Stimulated activated CD4-positive, alpha-beta T cell treated with anti-CD3 and anti-CD28 coated beads, Interleukin-15, amount 100 ng/mL, for 48 hours (primary cell): ENCODE measurements around the gene PRICKLE4.
"Not testable (repeated sequence)": the region's sequence is repeated elsewhere in the genome, so short reads cannot be mapped to it uniquely, and the experiment has no call there.

ENCODE experiments used
- DNase-seq, 2 donors: peaks; one replicate each; pipeline ENCODE4 v3.0.0-alpha.2; 2020; ENCODE audit warnings: low read depth in 2 of 2

Gene PRICKLE4

DNA sequence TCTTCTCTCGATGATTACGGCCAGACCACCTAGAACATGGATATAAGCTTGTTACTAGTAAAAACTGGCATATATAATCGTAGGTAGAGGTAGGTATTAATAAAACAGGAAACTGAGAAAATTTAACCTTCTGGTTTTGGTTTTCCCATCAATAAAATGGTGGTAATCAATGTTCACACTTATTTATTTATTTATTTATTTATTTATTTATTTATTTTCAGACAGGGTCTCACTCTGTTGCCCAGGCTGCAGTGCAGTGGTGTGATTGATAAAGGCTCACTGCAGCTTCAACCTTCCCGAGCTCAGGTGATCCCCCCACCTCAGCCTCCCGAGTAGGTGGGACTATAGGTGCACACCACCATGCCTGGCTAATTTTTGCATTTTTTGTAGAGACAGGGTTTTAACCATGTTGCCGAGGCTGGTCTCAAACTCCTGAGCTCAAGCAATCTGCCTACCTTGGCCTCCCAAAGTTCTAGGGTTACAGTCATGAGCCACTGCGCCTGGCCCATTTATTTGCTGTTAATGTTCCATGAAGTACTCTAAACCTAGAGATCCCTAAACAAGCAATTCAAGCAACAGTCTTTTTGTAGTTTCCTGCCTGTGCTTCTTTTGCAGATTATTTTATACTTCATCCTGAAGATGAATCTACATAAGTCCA lies 18.4 kb downstream of the PRICKLE4 start:
- DNase-seq: no peak

GRCh38 chr6:41799559-41799911 lies 19.0 kb downstream of the PRICKLE4 start:
- DNase-seq: no peak

- DNase-seq: no peak
These were observed 20.8 kb downstream of the PRICKLE4 start for GRCh38 chr6:41801380-41801779.

DNA sequence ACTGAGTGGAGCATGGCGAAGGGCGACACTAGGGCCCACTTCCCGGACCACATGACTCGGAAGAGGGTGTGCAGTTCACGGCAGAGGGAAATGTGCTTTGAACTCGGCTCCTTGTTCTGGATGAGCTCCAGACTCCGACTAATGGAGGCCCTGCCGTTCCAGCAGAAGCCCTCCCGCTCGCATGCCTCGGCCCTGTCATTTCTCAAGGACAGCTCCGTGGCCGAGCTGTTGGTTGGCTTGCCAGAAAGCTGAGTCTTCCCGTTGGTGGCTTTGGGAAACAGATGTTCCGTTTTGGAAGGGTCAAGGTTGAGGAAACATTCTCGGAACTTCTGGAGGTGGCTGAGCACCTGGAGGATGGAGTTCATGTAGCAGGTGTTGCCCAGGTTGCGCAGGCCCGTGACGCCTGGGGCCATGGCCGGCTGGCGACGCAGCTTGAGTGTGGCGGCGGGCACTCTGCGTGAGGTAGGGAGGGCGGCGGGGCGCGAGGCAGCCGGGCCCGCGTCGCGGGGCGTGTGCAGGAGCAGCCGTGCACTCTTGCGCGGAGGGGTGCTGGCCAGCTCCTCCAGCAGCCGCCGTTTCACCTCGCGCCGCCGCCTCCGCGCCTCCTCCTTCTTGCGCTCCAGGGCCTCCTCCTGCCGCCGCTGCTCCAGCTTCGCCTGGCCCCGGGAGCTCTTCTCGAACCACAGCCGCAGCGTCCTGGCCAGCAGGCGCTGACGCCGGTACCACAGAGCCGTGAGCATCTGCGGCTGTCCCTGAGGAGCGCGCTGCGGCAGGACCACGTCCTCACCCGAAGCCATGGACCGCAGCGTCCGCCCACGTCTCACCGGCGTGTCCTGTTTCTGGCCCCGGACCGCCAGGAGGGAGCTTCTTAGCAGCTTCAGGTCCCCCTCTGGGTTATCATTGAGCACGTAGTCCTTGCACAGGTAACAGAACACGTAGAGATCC lies 25.5 kb downstream of the PRICKLE4 start:
- no peak for DNase-seq

DNA sequence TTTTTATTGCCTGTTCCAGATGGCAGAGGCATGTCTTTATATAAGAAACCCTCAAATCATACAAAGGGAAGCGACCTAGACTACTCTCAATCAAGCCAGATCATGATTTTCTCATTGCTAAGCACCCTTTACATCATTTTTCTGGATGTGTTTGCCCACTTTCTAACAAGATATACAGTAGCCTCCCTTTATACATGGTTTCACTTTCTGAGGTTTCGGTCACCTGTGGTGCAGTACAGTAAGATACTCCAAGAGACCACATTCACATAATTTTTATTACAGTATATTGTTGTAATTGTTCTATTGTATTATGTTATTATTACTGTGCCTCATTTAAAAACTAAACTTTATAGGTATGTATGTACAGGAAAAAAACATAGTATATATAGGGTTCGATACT lies 30.5 kb downstream of the PRICKLE4 start:
- no peak for DNase-seq

GRCh38 chr6:41811946-41812345 lies 31.4 kb downstream of the PRICKLE4 start:
- DNase-seq: not testable (repeated sequence)

DNA sequence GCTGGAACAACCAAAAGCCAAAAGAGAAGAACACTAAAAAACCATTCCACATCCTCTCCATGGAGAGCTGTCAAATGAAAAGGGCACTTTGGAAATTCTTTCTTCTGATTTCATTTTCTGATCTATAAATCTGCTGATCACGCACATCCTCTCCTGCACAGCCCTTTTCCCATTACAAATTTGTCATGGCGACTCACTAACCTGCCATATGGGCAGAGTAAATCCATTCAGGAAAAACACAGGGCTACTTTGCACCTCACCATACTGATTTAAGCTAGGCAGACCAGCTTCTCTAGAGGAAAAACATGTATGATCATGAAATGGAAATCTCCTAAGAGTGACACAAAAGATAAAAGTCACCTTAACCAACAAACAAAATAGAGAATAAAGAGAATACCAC lies 32.9 kb downstream of the PRICKLE4 start:
- DNase-seq: no peak

GRCh38 chr6:41813956-41814355 lies 33.4 kb downstream of the PRICKLE4 start:
- DNase-seq: no peak

DNA sequence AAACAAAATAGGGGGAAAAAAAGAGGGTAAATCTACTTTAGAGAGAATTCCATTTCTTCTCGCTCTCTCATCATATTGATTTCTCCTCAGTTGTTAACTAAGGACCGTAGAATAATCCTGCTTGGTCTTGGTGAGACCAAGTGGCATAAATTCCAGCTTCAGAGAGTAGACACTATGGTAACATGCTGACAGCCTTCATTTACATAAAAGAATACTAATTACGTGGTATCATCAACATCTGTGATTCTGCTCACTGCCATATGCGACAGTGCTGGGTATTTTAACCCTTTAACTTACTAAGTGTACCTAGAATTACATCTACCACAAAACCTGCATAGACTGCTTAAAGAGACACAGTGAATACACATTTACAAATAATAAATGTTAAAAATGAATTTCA lies 34.0 kb downstream of the PRICKLE4 start:
- DNase-seq: no peak

- DNase-seq: no peak
These were observed 35.0 kb downstream of the PRICKLE4 start for GRCh38 chr6:41815587-41815986.

GRCh38 chr6:41818271-41819054 lies 37.9 kb downstream of the PRICKLE4 start:
- no peak for DNase-seq

DNA sequence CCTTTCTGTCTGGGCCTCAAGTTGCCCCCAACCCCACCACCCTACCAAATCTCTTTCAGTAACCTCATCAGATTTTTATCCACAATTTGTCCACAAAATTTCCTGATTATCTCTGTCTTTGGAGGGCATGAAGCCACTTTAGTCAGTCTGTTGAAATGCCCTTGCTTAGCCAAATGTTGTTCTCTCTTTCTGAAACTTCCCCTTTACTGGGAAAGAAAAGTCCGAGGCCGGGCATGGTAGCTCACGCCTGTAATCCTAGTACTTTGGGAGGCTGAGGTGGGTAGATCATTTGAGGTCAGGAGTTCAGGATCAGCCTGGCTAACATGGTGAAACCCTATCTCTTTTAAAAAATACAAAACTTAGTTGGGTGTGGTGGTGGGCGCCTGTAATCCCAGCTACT lies 40.7 kb downstream of the PRICKLE4 start:
- DNase-seq: no peak

DNA sequence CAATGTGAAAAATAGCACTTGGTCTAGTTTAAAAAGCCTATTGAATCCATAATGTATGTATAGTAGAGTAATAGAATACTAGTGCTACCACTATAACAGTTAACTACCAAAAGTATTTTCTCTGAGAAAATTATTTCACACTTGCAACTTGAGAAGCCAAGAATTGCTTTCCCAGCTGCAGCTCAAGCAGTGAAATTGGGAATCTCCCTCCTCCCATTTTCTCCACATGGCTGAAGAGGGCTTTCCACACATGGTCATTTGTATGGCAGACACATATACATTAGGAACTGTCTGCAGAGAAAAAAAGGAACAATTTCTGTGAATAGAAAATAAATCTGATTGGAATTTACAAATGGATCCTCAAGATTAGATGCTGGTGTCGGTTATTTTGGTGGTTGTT lies 41.4 kb downstream of the PRICKLE4 start:
- DNase-seq: no peak

DNA sequence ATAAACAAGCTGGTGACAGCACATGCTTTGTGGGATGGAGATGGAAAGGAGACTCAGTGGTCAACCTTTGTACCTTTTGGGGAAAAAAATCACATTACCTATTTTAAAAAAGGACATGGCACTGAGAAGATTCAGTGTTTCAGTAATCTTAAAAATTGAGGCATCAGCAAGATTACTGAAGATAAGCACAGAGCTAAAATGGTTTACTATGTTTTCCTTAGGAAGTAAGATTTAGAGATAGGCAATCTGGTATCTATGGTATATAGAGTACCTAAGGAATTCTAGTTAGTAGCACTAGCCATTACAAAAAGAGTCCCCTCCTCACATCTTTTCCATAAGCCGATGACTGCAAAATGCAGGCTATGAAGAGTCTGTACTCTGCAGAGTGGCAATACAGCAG lies 42.6 kb downstream of the PRICKLE4 start:
- no peak for DNase-seq

GRCh38 chr6:41824571-41825569 lies 44.3 kb downstream of the PRICKLE4 start:
- no peak for DNase-seq

DNA sequence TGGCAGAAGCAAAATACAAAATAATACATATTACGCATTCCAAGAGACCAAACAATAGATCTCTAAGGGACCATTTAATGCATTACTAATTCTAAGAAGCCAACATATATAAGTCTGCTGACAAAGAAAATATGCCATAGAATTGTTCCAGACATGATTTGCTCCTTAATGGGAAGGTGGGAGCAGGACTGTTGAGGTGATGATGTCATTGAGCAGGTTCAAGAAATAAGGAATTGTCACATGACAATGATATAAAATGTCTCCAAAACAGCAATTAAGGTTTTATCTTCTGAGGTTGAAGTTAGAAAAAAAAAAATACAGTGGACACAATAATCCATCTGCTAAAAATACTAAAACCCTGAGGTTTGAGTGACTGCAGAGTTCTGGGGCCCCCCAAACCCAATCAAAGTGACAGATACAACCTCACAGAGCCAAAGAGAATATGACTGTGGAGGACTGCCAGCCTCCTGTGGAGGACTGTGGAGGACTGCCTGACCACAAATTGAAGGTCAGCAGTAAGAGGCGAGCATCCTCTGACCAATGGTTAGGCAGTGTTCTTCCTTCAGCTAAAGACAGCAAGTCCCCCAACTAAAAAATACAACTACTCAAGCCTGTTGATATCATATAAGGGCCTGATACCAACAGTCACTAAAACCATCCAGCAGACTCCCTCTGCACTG lies 45.9 kb downstream of the PRICKLE4 start:
- DNase-seq: no peak

DNA sequence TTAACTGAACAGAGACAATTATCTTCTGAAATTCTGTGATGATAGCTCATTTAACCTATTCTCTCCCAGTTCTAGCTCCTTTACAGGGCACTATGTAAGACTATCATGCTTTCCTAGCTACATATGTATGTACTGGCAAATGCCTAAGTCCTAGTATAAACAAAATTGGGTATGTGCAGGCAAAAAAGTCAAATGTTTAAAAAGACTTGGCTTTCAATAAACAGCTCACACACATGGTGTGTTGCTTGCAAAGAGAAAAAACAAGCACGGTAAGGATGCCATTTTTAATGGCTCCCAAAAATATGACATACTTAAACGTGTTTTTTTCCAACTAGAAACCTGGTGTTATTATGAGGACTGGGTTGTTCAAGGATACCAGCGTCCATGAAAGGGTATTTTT lies 51.7 kb downstream of the PRICKLE4 start:
- no peak for DNase-seq

DNA sequence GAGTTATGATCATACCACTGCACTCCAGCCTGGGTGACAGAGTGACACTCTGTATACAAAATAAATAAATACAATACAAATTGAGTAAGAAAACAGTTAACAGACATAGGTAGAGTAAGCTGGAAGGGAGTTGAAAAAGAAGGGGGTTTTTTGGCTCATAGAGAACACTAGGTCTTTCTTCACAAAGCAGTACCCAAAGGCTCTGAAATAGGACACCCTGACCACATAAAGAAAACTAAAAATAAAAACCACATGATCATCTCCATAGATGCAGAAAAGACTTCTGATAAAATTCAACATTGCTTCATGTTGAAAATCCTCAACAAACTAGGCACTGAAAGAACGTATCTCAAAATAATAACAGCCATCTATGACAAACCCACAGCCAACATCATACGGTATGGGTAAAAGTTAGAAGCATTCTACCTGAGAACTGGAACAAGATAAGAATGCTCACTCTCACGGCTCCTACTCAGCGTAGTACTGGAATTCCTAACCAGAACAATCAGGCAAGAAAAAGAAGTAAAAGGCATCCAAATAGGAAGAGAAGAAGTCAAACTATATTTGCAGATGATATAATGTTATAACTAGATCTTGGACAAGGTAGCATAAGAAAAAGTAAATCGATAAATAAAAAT lies 55.6 kb downstream of the PRICKLE4 start:
- DNase-seq: no peak

GRCh38 chr6:41836660-41837052 lies 56.1 kb downstream of the PRICKLE4 start:
- DNase-seq: no peak
